ENCODE results near the gene SLC22A31.

DNA sequence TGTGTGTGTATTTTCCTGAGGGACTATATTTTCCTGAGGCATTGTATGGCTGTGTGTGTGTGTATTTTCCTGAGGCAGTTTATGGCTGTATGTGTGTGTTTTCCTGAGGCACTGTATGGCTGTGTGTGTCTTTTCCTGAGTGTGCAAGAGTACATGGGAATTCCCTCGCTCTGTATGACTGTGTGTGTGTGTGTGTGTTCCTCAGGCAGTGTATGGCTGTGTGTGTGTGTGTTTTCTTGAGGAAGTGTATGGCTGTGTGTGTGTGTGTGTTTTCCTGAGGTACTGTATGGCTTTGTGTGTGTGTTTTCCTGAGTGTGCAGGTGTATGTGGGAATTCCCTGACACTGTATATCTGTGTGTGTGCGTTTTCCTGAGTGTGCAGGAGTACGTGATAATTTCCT lies 21.3 kb upstream of the SLC22A31 start:
- TF ChIP-seq, protein P1, sequence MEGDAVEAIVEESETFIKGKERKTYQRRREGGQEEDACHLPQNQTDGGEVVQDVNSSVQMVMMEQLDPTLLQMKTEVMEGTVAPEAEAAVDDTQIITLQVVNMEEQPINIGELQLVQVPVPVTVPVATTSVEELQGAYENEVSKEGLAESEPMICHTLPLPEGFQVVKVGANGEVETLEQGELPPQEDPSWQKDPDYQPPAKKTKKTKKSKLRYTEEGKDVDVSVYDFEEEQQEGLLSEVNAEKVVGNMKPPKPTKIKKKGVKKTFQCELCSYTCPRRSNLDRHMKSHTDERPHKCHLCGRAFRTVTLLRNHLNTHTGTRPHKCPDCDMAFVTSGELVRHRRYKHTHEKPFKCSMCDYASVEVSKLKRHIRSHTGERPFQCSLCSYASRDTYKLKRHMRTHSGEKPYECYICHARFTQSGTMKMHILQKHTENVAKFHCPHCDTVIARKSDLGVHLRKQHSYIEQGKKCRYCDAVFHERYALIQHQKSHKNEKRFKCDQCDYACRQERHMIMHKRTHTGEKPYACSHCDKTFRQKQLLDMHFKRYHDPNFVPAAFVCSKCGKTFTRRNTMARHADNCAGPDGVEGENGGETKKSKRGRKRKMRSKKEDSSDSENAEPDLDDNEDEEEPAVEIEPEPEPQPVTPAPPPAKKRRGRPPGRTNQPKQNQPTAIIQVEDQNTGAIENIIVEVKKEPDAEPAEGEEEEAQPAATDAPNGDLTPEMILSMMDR (IDR thresholded peaks at IDR 0.05; ENCODE audit: low read depth, low read length) = no peak
- no peak for TF ChIP-seq EZH2phosphoT487 (IDR thresholded peaks at IDR 0.05; ENCODE audit: low read depth)
